GM20000 (cell line): ENCODE results near the gene CPVL.

ENCODE experiments used
- DNase-seq: peaks from one replicate; pipeline ENCODE4 v3.0.0; 2012; ENCODE audit warnings: low spot score
- CTCF ChIP-seq: IDR thresholded peaks from 2 replicates; pipeline ENCODE4 v1.5.1; 2012; ENCODE audit warnings: mild to moderate bottlenecking, control low read depth; ENCODE audit errors: extremely low read depth, missing control alignments

The CPVL gene

GRCh38 chr7:29043576-29043975 lies 102.8 kb downstream of the CPVL start:
- TF ChIP-seq CTCF = no peak
- no peak for DNase-seq

- TF ChIP-seq CTCF = no peak
- DNase-seq = no peak
These were observed 103.5 kb downstream of the CPVL start for GRCh38 chr7:29042824-29043231.

- DNase-seq = no peak
These were observed 104.3 kb downstream of the CPVL start for GRCh38 chr7:29041991-29042390.

GRCh38 chr7:29040579-29040925 lies 105.8 kb downstream of the CPVL start:
- no peak for TF ChIP-seq CTCF
- DNase-seq = no peak

More at GRCh38 chr7:29041991-29042390, 104.3 kb downstream of the CPVL start:
- no peak for TF ChIP-seq CTCF

GRCh38 chr7:29039821-29040578 lies 106.3 kb downstream of the CPVL start:
- TF ChIP-seq CTCF = no peak
- no peak for DNase-seq

- DNase-seq = no peak
- no peak for TF ChIP-seq CTCF
These were observed 107.9 kb downstream of the CPVL start for GRCh38 chr7:29038463-29038862.

- TF ChIP-seq CTCF = no peak
These were observed 111.1 kb downstream of the CPVL start for GRCh38 chr7:29035044-29035740.

More at GRCh38 chr7:29035044-29035740, 111.1 kb downstream of the CPVL start:
- DNase-seq = no peak
